Adrenal gland (tissue), 5 donors: ENCODE results near the gene C1QTNF8.

Experiments used
- CTCF ChIP-seq, 6 experiments: fragments of 450-650 bp in 4 of 6; fragments of 200-600 bp in 2 of 6; sonication (generic) in 1 of 6; IDR thresholded peaks; 1 replicate in 5 of 6; 2 replicates in 1 of 6; pipeline versions ENCODE4 v1.5.1 to v1.8.0; 2016 to 2021; ENCODE audit warnings: antibody characterized with exemption in 6 of 6, mild to moderate bottlenecking in 2 of 6, moderate library complexity in 1 of 6
- POLR2A ChIP-seq, 2 donors: fragments of 450-650 bp; IDR thresholded peaks; one replicate each; pipeline ENCODE4 v1.6.1; 2017; ENCODE audit warnings: antibody characterized with exemption in 2 of 2, mild to moderate bottlenecking in 2 of 2, moderate library complexity in 1 of 2
- donor health status: DM: no; HTN: no; CAD: no.

GRCh38 chr16:1084971-1085370 is 11.1 kb downstream of the C1QTNF8 start:
- no peak for TF ChIP-seq POLR2A (IDR thresholded peaks at IDR 0.05)
- no peak for TF ChIP-seq CTCF (IDR thresholded peaks at IDR 0.05)
